NOMO-1 treated with DMSO at 0.1 percent for 48 hours (cell line): ENCODE data around the gene NRDC.
"Not testable (repeated sequence)": the region's sequence is repeated elsewhere in the genome, so short reads cannot be mapped to it uniquely, and the experiment has no call there.

Experiments
- DNase-seq: peaks from one replicate; lab custom pipeline; 2025; ENCODE audit not compliant: unreplicated experiment; lab: John Stamatoyannopoulos, UW

NRDC gene

GRCh38 chr1:51878616-51879336 lies at the start of gene NRDC:
NRDC (minus strand) TSS chr1:51878727; CDS start chr1:51878615, 112 bp downstream.
- peak; percentile 99 for DNase-seq

GRCh38 chr1:51927029-51927428 lies 48.5 kb upstream of the NRDC start:
- DNase-seq: no peak

GRCh38 chr1:51926171-51926812 lies 47.8 kb upstream of the NRDC start:
- DNase-seq: no peak

- DNase-seq: no peak
These were observed 45.9 kb upstream of the NRDC start for GRCh38 chr1:51924455-51924854.

- DNase-seq: no peak
These were observed 43.5 kb upstream of the NRDC start for GRCh38 chr1:51922040-51922439.

- no peak for DNase-seq
These were observed 41.6 kb upstream of the NRDC start for GRCh38 chr1:51920130-51920529.

GRCh38 chr1:51919684-51920083 lies 41.2 kb upstream of the NRDC start:
- no peak for DNase-seq

GRCh38 chr1:51916587-51917405 lies 38.3 kb upstream of the NRDC start:
- no peak for DNase-seq

- no peak for DNase-seq
These were observed 37.4 kb upstream of the NRDC start for GRCh38 chr1:51915951-51916350.

- no peak for DNase-seq
These were observed 34.4 kb upstream of the NRDC start for GRCh38 chr1:51912881-51913280.

GRCh38 chr1:51910221-51911000 lies 31.9 kb upstream of the NRDC start:
- no peak for DNase-seq

GRCh38 chr1:51908499-51908898 lies 30.0 kb upstream of the NRDC start:
- no peak for DNase-seq

GRCh38 chr1:51907079-51907702 lies 28.7 kb upstream of the NRDC start:
- DNase-seq: no peak

- DNase-seq: no peak
These were observed 28.0 kb upstream of the NRDC start for GRCh38 chr1:51906306-51907078.

GRCh38 chr1:51902456-51902855 lies 23.9 kb upstream of the NRDC start:
- no peak for DNase-seq

- DNase-seq: no peak
These were observed 22.6 kb upstream of the NRDC start for GRCh38 chr1:51901151-51901550.

- DNase-seq: no peak
These were observed 20.5 kb upstream of the NRDC start for GRCh38 chr1:51899022-51899421.

- DNase-seq: no peak
These were observed 19.7 kb upstream of the NRDC start for GRCh38 chr1:51898090-51898734.

- no peak for DNase-seq
These were observed 19.1 kb upstream of the NRDC start for GRCh38 chr1:51897699-51898031.

GRCh38 chr1:51894748-51895147 lies 16.2 kb upstream of the NRDC start:
- DNase-seq: not testable (repeated sequence)
